HG02588 (cell line): ENCODE measurements around the gene TNS1.

Source experiments
- ATAC-seq: cut with Tn5 transposase; IDR thresholded peaks from one replicate; pipeline ENCODE4 v1.9.1; 2021; ENCODE audit warnings: mild to moderate bottlenecking, moderate library complexity; ENCODE audit not compliant: unreplicated experiment

TNS1 gene

DNA sequence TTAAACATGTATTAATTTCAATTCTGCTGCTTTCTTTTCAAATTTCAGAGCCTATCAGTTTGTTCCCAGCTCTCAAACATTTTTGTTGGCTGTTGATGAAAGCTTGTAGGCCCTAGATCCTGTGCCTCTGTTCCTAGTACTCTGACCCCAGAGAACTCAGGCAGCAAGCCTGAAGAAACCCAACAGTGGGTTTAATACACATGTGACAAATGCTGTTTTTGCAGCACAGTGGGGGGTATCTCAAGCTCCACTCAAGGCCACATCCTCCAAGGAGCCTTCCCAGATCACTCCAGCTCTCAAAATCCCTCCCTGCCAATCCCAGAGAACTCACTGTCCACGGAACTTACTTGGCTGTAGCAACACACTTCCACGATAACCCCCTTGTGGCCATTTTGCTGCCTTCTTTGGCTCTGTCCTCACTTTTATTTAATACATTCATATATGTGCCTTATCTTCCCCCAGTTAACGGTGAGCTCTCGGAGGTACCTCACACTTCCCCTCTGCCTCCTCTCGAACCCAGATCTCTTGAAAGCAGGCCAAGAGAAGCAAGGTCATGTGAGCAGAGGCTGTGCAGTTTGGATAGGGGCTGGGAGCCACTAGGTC is 122.4 kb downstream of the TNS1 start:
- no peak for ATAC-seq

DNA sequence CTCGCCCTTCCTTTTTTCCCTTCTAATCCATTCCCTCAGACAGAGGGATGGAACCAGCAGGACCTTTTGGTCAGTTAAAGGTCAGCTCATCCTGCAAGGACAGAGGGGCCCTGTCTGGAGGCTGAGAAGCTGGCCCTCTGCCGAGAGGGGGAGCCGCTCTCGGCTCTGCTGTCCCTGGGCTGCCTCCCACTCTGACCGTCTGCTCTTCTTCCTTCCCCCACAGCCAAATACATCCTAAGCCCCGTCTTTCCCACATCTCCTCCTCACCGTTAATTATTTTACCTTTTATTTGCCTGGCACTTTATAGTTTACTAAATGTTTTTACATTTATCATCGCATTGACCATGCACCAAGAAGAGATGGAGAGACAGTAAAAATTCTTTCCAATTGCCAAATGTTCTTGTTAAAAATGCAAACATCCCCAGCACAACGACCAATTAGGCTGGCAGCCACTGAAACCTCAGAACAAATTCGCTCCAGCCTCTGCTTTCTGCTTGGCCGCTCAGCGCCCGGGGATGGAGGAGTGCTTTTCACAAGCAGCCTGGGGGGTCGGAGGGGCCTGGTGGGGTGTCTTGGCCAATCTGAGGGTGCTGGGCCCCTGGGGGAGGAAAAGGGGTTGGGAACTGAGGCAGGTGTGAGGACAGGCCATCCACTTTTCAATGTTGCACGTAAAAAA is 123.7 kb downstream of the TNS1 start:
- ATAC-seq = no peak

GRCh38 chr2:217877866-217878265 is 124.9 kb downstream of the TNS1 start:
- ATAC-seq = no peak

DNA sequence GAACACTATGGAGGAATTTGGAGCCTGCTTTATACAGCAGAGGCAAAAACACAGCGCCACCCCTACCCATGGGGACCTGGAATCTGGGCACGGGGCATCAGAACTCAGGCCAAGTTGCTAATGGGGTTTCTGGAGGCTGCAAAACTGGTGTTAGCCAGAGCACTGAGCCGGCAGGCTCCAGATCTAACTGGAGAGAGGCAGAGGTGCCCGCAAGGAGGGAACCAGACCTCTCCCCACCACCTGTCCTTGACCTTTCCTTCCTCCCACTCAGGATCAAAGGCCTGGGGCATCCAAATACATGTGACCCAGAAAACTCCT is 126.6 kb downstream of the TNS1 start:
- ATAC-seq = no peak

DNA sequence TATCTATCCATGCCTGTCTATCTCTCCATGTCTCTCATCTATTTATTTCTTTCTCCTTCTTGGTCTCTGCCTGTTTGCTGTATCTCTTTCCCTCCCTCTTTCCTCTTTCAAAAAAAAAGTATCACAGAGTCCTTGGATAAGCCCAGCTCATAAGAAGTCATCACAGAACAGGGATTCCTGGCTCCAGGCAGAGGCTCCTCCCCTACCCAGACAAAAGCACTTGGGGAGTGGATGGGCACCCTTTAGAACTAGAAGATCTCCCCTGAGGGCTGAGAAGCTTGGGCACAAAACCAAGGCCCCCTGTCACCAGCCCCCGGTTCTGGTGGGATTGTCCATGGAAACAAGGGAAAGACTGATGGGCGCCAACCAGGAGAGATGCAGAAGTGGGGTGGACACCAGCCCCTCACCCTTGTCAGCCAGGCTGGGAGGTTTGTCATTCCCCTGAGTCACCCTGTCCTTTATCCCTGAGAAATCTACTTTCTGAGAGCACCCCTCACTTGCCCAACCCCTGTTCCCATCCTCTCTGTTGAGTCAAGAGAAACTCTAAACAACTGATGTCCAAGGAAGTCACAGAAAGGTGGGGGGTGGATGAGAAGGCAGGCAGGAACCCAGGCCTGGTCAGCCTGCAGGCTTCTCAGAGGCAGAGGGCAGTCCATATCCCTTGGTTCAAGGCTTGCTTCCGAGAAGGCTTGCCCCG is 127.1 kb downstream of the TNS1 start:
- no peak for ATAC-seq

- ATAC-seq = no peak
These were observed 127.7 kb downstream of the TNS1 start for GRCh38 chr2:217875138-217875537.

GRCh38 chr2:217873371-217873770 is 129.4 kb downstream of the TNS1 start:
- ATAC-seq = no peak

GRCh38 chr2:217872319-217872718 is 130.5 kb downstream of the TNS1 start:
- no peak for ATAC-seq

- no peak for ATAC-seq
These were observed 132.2 kb downstream of the TNS1 start for GRCh38 chr2:217870528-217871011.

GRCh38 chr2:217868911-217869334 is 133.9 kb downstream of the TNS1 start:
- ATAC-seq = no peak

DNA sequence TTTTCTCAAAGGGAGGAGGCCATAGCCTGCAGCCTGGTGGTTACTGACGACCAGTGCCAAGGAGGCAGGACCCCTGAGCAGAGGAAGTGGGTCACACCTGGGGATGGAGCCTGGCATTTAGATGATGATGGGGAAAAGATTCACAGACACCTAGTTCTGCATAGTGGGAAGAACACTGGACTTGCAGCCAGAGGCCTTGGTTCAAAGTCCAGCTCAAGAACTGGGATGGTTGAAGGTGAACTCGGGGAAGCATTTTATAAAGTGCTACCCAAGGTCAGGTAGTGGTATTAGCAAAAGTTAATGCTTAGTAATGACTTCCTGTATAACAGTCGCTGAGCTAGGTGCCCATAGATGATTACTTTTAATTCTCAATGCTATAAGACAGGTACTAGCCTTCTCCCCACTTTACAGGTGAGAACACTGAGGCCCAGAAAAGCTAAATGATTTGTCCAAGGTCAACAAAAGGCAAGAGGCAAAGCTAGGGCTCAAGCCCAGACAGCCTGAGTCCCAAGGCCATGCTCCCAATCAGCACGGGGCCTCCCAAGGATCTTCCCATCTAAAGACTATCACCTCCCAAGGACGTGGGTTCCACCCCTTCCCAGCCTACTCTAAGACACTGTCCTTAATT is 134.4 kb downstream of the TNS1 start:
- no peak for ATAC-seq

GRCh38 chr2:217866457-217866856 is 136.3 kb downstream of the TNS1 start:
- no peak for ATAC-seq

DNA sequence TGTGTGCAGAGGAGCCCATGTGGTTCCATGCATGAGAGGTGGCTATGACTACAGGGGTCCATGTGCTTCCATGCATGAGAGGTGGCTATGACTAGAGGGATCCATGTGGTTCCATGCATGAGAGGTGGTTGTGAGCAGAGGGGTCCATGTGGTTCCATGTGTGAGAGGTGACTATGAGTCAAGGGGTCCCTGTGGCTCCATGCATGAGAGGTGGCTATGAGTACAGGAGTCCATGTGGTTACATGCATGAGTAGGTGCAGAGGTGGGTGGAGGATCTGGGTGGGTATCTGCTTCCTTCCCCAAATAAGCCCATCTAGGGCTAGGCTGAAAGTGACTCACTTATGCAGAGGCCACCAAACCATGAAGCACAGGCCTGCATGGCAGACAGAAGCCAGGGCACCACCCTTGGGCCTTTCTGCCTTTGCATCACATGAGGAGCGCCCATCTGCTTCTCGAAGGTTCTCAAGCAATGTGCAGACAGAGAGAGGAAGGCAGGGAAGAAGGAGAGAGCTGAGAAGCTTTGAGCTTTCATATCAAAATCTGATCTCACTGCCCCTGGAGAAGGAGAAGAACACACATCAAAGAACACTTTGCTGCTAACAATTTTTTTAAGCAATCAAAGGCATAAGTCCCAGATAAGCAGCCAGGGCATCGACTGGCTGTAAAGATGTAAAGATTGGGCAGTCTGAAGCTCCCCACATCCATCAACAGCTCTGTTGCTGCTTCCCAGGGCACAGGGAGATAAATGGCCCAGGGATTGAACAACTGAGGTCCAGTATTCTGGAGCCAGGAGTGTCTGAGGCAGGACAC is 137.6 kb downstream of the TNS1 start:
- ATAC-seq = no peak

DNA sequence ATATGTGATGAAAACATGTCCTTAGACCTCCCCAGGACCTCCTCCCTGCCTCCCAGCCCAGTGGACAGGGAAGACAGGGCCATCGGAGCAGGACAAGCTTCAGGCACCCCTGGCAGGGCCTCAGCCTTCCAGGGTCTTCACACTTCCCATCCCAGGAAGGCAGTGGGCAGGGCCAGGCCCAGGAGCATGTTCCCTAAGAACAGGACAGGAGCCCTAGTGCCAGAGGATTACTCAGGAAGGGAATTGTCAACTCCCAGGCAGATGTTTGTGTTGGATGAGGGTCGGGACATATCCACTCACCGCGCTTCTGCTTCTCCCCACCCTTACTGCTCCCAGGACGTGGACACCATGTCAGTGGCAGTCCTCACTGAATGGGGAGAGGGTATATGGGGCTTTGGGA is 138.9 kb downstream of the TNS1 start:
- no peak for ATAC-seq

DNA sequence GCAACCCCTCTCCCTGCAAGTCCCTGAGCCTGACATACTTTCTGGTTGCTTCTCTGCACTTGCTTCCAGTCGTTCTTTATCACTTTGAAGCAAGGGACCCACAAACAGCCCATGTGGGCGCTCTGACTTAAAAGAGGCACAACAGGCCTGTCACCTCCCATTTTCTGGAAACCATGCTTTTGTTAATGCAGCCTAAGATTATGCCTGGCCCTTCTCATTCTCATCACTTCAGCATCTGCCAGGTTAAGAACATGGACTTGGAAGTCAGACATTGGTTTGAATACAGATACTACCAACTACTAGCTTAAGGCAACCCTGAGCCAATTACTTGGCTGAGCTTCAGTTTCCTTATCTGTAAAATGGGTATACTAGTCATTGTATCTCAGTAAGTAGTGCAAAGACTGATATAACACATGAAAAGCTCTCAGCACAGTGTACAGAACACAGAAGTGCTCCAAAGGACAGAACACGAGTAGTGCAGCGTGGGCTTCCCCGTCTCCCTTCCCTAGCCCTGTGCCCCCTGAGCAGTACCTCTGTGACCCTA is 141.4 kb downstream of the TNS1 start:
- no peak for ATAC-seq

DNA sequence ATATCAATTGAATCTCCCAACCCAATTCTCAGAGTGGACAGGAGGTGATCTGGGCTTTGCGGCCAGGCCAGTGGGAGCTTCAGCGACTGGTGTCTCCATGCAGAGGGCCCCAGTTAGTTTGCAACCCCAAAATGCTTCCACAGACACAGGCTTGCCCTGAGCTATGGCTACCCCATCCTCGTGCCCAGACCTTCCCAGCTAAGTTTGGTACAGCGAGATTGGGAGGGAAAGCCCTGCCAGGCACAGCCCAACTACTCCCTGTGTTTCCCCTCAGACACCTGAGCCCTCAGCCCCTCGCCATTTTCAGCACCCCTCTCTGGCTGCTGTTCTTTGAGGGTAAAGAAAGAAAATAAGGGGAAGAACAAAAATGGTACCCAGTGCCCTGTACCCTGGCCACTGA is 142.9 kb downstream of the TNS1 start:
- no peak for ATAC-seq

- ATAC-seq = no peak
These were observed 144.0 kb downstream of the TNS1 start for GRCh38 chr2:217858519-217859491.

- ATAC-seq = no peak
These were observed 144.9 kb downstream of the TNS1 start for GRCh38 chr2:217857624-217858506.

- no peak for ATAC-seq
These were observed 145.9 kb downstream of the TNS1 start for GRCh38 chr2:217856871-217857270.
